Calu3 (cell line): ENCODE results near the gene HS6ST3. TPM values are rescaled to one million over a fixed set of nuclear protein-coding genes. Genes with fewer than 3 reads are reported as not detected.

Experiments used
- BruUV-seq: library from RNA; stranded (reverse); fragments of 400-500 nt; replicated peaks from 2 replicates; lab custom pipeline; 2021; lab: Mats Ljungman, UMichigan
- CTCF ChIA-PET: fragments of 300-600 bp; sonication (Branson Sonifier 250); formaldehyde crosslinking; loops from one replicate; lab custom pipeline; 2022; ENCODE audit warnings: antibody characterized with exemption; lab: Charles Lee
- DNase-seq: peaks from one replicate; pipeline ENCODE4 v3.0.0; 2022
- H3K27ac Mint-ChIP-seq: one replicate; pipeline ENCODE4 v1.8.0; 2022; ENCODE audit warnings: mixed read lengths; ENCODE audit not compliant: unreplicated experiment
- H3K27me3 Mint-ChIP-seq: one replicate; pipeline ENCODE4 v1.8.0; 2022; ENCODE audit warnings: mixed read lengths; ENCODE audit not compliant: unreplicated experiment
- H3K36me3 Mint-ChIP-seq: one replicate; pipeline ENCODE4 v1.8.0; 2022; ENCODE audit warnings: mild to moderate bottlenecking, moderate library complexity, mixed read lengths; ENCODE audit not compliant: insufficient read depth, unreplicated experiment
- H3K4me1 Mint-ChIP-seq: one replicate; pipeline ENCODE4 v1.8.0; 2022; ENCODE audit warnings: mild to moderate bottlenecking, low read depth, mixed read lengths; ENCODE audit not compliant: unreplicated experiment
- H3K4me3 Mint-ChIP-seq: one replicate; pipeline ENCODE4 v1.8.0; 2022; ENCODE audit warnings: mild to moderate bottlenecking, low read depth, moderate library complexity, mixed read lengths; ENCODE audit not compliant: unreplicated experiment
- H3K9me3 Mint-ChIP-seq: one replicate; pipeline ENCODE4 v1.8.0; 2022; ENCODE audit warnings: low read depth, mixed read lengths; ENCODE audit not compliant: unreplicated experiment
- intact Hi-C: fragments of 100-400 bp; cut with micrococcal nuclease; formaldehyde crosslinking; loops from one replicate; pipeline ENCODE4 v1.10.0; 2022; ENCODE audit not compliant: unreplicated experiment
- total RNA-seq: library from RNA; stranded (reverse); gene quantifications from 2 replicates; pipeline ENCODE4 v1.2.3, GENCODE V29; 2022
- TF ChIP-seq, protein P1 (sequence below): fragments of 200-600 bp; IDR thresholded peaks from one replicate; pipeline ENCODE4 v1.8.0; 2022; ENCODE audit warnings: antibody characterized with exemption; ENCODE audit not compliant: unreplicated experiment

HS6ST3 gene
- total RNA-seq, 1 experiment from 2014 or later, result not detected

DNA sequence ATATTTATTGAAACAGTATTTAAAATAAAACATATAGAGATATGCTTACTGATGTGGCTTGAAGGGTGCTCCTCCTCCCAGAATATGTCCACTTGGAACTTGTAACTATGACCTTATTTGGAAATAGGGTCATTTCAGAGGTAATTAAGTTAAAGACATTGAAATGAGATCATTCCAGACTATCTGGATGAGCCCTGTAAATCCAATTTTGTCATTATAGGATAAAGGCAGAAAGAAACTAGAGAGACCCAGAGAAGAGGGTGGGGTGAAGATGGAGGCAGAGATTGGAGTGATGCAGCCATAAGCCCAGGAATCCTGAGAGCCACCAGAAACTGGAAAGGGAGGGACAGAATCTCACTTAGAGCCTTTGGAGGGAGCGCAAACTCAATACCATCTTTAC lies 661.2 kb downstream of the HS6ST3 start:
- H3K27me3 Mint-ChIP-seq, result no peaks in the 10 kb centered on the region
- H3K27ac Mint-ChIP-seq, result no peak overlapping the region
- no peak for DNase-seq
- BruUV-seq, result no TSS peak
- H3K9me3 Mint-ChIP-seq, result no peaks in the 10 kb centered on the region
- H3K4me3 Mint-ChIP-seq, result no peak overlapping the region
- intact Hi-C loops, result no loop called here
- H3K4me1 Mint-ChIP-seq, result no peaks in the 10 kb centered on the region
- TF ChIP-seq, protein P1, sequence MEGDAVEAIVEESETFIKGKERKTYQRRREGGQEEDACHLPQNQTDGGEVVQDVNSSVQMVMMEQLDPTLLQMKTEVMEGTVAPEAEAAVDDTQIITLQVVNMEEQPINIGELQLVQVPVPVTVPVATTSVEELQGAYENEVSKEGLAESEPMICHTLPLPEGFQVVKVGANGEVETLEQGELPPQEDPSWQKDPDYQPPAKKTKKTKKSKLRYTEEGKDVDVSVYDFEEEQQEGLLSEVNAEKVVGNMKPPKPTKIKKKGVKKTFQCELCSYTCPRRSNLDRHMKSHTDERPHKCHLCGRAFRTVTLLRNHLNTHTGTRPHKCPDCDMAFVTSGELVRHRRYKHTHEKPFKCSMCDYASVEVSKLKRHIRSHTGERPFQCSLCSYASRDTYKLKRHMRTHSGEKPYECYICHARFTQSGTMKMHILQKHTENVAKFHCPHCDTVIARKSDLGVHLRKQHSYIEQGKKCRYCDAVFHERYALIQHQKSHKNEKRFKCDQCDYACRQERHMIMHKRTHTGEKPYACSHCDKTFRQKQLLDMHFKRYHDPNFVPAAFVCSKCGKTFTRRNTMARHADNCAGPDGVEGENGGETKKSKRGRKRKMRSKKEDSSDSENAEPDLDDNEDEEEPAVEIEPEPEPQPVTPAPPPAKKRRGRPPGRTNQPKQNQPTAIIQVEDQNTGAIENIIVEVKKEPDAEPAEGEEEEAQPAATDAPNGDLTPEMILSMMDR, result no peak
- no peaks in the 10 kb centered on the region for H3K36me3 Mint-ChIP-seq
- CTCF ChIA-PET, result no interaction called here

DNA sequence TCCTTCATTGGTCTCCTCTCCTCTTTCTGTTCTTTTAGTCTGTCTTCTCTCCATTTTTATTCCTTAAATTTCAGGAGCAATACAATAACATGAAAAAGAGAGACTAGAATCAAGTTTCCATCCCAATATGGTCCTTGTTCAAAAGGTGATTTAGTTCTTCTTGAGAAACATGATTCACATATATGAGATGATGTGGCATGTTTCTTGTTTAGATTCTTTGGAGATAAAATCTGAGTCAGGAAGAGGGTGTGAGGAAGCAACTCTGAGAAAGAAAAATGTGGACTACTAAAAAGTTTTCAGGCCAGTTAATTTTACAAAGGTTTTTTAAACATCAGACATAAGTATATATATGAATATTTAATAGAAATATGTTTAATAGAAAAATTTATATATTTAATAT lies 673.0 kb downstream of the HS6ST3 start:
- Mint-ChIP-seq H3K4me3 (no peak overlapping the region), H3K27ac (no peak overlapping the region), H3K9me3 (no peaks in the 10 kb centered on the region), H3K36me3 (no peaks in the 10 kb centered on the region), H3K4me1 (no peaks in the 10 kb centered on the region), H3K27me3 (no peaks in the 10 kb centered on the region)
- CTCF ChIA-PET, result no interaction called here
- no TSS peak for BruUV-seq
- no peak for DNase-seq
- intact Hi-C loops, result no loop called here
- TF ChIP-seq, protein P1, result no peak

DNA sequence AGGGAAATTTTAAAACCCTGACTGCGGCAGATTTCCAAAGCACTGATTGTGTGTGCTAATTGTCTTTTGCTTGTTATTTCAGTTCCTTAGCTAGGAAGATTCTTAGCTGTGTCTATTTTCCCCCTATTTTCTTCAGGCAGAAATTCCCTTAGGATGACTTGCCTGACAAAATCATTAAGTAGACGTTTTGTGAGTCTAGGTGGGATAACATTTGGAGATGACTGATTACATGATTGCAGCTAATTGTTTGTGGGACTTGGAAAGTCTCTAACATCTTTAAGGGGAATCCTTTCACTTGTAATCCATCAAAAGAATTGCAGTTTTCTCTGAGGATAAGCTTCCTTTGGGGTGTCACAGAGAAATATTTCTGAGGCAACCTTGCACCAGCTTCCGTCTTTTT lies 676.4 kb downstream of the HS6ST3 start:
- DNase-seq, result no peak
- H3K4me1 Mint-ChIP-seq, result peaks cover 7% of the 10 kb centered on the region
- no peaks in the 10 kb centered on the region for H3K9me3 Mint-ChIP-seq
- CTCF ChIA-PET, result no interaction called here
- H3K27ac Mint-ChIP-seq, result no peak overlapping the region
- no TSS peak for BruUV-seq
- H3K36me3 Mint-ChIP-seq, result no peaks in the 10 kb centered on the region
- TF ChIP-seq, protein P1, result no peak
- no peak overlapping the region for H3K4me3 Mint-ChIP-seq
- H3K27me3 Mint-ChIP-seq, result no peaks in the 10 kb centered on the region
- intact Hi-C loops, result no loop called here

DNA sequence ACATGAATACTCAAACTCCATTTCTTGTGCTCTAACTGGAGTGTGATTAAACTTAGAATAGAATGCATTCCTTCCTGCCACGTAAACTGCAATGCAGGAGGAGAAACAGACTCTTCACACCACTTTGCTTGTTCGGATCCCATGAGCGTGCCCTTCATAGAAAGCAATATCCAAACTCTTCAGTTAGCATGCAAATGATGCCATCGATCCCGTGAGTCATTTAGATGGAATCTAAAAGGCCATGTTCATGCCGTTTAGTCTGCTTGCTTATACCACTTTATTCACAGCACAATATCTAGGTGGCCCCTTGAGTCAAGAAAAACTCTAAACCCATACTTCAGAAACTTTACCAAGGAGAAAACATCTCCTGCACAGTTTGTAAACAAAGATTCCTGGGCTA lies 678.6 kb downstream of the HS6ST3 start:
- DNase-seq, result no peak
- CTCF ChIA-PET, result interaction anchor here (0.5 kb wide), 1 partner anchor 665 kb away, joined by 4 read pairs; no protein-coding TSS in a partner anchor
- intact Hi-C loops, result no loop called here
- Mint-ChIP-seq H3K9me3 (no peaks in the 10 kb centered on the region), H3K27me3 (no peaks in the 10 kb centered on the region), H3K36me3 (no peaks in the 10 kb centered on the region), H3K27ac (no peak overlapping the region), H3K4me1 (peaks cover 7% of the 10 kb centered on the region), H3K4me3 (no peak overlapping the region)
- TF ChIP-seq, protein P1, result no peak
- BruUV-seq, result no TSS peak
